Cardiac muscle cell (in vitro differentiated cells and primary cell): Measurements from ENCODE around the gene REELD1. TPM values are rescaled to one million over a fixed set of nuclear protein-coding genes. Genes with fewer than 3 reads are reported as not detected.

Experiments
- DNase-seq, 2 donors: peaks; one replicate each; pipeline versions ENCODE4 v3.0.0 to v3.0.0-alpha.2; 2010 to 2017; ENCODE audit warnings: low read depth in 1 of 2, low spot score in 1 of 2
- H3K27ac ChIP-seq: fragments of 200-600 bp; sonication (generic); 2 replicates; pipeline ENCODE4 v1.5.1; 2016
- H3K27me3 ChIP-seq: fragments of 200-600 bp; sonication (generic); 2 replicates; pipeline ENCODE4 v1.6.0; 2016; ENCODE audit warnings: control low read depth
- H3K36me3 ChIP-seq: fragments of 200-600 bp; sonication (generic); 2 replicates; pipeline ENCODE4 v1.5.1; 2016; ENCODE audit warnings: control low read depth
- H3K4me1 ChIP-seq: fragments of 200-600 bp; sonication (generic); 2 replicates; pipeline ENCODE4 v1.8.1; 2017; ENCODE audit warnings: low read depth, mild to moderate bottlenecking, mixed run types
- H3K4me3 ChIP-seq: fragments of 200-600 bp; sonication (generic); 2 replicates; pipeline ENCODE4 v1.5.1; 2016; ENCODE audit warnings: mild to moderate bottlenecking
- H3K9me3 ChIP-seq: fragments of 200-600 bp; sonication (generic); 2 replicates; pipeline ENCODE4 v1.5.1; 2017; ENCODE audit warnings: low read depth, mild to moderate bottlenecking, control low read depth
- polyA plus RNA-seq: library from polyadenylated mRNA; unstranded; fragments of >200 nt; fragmentation: Nextera tagmentation; extraction: Ambion mirVana; gene quantifications from 2 replicates; pipeline ENCODE4 v1.2.1, GENCODE V29; 2016
- total RNA-seq: library from RNA; depleted of rRNA; stranded (reverse); fragments of >200 nt; gene quantifications from 2 replicates; pipeline ENCODE4 v1.2.3, GENCODE V29; 2016
- TF ChIP-seq, protein P1 (sequence below): IDR thresholded peaks from 2 replicates; pipeline ENCODE4 v1.5.1; 2012; ENCODE audit warnings: low read depth, mild to moderate bottlenecking, low read length

The REELD1 gene
- total and polyA plus RNA-seq, 2 experiments from 2014 or later: not detected

- no peaks in the 10 kb centered on the region for H3K9me3 ChIP-seq
- no peak for DNase-seq
- TF ChIP-seq, protein P1, sequence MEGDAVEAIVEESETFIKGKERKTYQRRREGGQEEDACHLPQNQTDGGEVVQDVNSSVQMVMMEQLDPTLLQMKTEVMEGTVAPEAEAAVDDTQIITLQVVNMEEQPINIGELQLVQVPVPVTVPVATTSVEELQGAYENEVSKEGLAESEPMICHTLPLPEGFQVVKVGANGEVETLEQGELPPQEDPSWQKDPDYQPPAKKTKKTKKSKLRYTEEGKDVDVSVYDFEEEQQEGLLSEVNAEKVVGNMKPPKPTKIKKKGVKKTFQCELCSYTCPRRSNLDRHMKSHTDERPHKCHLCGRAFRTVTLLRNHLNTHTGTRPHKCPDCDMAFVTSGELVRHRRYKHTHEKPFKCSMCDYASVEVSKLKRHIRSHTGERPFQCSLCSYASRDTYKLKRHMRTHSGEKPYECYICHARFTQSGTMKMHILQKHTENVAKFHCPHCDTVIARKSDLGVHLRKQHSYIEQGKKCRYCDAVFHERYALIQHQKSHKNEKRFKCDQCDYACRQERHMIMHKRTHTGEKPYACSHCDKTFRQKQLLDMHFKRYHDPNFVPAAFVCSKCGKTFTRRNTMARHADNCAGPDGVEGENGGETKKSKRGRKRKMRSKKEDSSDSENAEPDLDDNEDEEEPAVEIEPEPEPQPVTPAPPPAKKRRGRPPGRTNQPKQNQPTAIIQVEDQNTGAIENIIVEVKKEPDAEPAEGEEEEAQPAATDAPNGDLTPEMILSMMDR: no peak
- no peak overlapping the region for H3K27ac ChIP-seq
- H3K27me3 ChIP-seq: no peaks in the 10 kb centered on the region
- no peaks in the 10 kb centered on the region for H3K4me1 ChIP-seq
- H3K4me3 ChIP-seq: no peak overlapping the region
- H3K36me3 ChIP-seq: no peaks in the 10 kb centered on the region
These were observed 11.7 kb upstream of the REELD1 start for GRCh38 chr4:146202665-146203064.

- H3K9me3 ChIP-seq: no peaks in the 10 kb centered on the region
- H3K27ac ChIP-seq: no peak overlapping the region
- peaks cover 3% of the 10 kb centered on the region for H3K27me3 ChIP-seq
- H3K4me1 ChIP-seq: no peaks in the 10 kb centered on the region
- DNase-seq: no peak
- no peak overlapping the region for H3K4me3 ChIP-seq
- TF ChIP-seq, protein P1: no peak
- H3K36me3 ChIP-seq: no peaks in the 10 kb centered on the region
These were observed 6.9 kb upstream of the REELD1 start for GRCh38 chr4:146207410-146207809.

DNA sequence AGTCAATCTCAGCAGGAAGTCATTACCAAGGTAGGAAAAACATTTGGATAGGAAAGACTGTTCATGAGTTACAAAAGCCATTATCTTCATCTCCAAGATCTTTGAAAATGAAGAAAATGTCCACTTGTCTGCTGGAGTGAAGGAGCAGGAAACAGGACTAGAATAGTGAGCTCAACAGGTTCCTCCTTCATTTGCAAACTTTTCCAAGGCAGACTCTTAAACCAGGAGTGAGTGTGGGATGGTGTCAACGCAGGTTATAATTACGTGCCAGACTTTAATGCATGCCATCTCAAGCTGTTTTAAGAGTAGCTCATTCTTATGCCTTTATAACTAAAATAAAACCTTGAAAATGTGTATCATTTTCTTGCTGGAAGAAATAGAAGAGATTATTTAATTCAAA is 3.4 kb upstream of the REELD1 start:
- no peaks in the 10 kb centered on the region for H3K4me1 ChIP-seq
- H3K27ac ChIP-seq: no peak overlapping the region
- H3K9me3 ChIP-seq: no peaks in the 10 kb centered on the region
- no peak for DNase-seq
- H3K36me3 ChIP-seq: no peaks in the 10 kb centered on the region
- peaks cover 3% of the 10 kb centered on the region for H3K27me3 ChIP-seq
- TF ChIP-seq, protein P1: no peak
- H3K4me3 ChIP-seq: no peak overlapping the region

DNA sequence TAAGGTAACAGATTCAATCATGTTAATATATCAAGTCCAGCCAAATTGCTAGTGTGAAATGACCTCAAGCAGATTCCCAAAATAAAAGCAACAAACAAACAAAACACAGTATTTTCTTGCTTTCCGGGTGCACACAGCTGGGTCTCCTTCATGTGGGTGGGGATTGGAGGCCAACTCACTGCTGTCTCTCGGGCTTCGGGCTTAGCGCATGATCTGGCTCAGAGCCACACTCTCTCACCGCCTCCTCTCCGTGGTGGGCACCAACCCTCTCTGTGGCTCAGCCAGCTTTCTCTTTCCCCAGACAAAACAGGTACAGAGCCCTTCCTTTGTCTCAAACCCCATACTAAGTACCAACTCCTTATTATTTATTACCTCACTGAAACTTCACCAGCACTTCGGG is 2.9 kb upstream of the REELD1 start:
- Histone ChIP-seq H3K27ac (no peak overlapping the region), H3K27me3 (peaks cover 3% of the 10 kb centered on the region), H3K9me3 (no peaks in the 10 kb centered on the region), H3K36me3 (no peaks in the 10 kb centered on the region), H3K4me3 (no peak overlapping the region), H3K4me1 (no peaks in the 10 kb centered on the region)
- DNase-seq: no peak
- TF ChIP-seq, protein P1: no peak

DNA sequence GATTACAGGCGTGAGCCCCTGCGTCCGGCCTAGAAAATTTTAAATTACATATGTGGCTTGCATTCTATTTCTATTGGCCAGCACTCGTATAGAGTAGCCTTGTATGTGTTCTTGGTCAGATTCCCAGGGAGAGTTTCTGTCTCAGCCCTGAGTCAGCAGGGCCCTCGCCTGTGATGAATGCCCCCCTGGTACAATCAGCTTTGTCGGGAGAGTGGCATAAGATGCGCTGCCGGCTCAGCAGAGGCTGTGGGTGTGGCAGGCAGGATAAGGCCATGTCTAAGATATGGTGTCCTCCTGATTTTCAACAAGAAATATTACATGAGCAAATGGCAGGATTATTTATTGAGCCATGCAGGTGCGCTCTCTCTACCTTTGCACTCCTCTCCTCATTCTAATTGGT is 1.6 kb upstream of the REELD1 start:
- no peaks in the 10 kb centered on the region for H3K36me3 ChIP-seq
- TF ChIP-seq, protein P1: no peak
- DNase-seq: no peak
- H3K4me3 ChIP-seq: no peak overlapping the region
- H3K9me3 ChIP-seq: no peaks in the 10 kb centered on the region
- H3K27ac ChIP-seq: no peak overlapping the region
- peaks cover 3% of the 10 kb centered on the region for H3K27me3 ChIP-seq
- H3K4me1 ChIP-seq: no peaks in the 10 kb centered on the region

DNA sequence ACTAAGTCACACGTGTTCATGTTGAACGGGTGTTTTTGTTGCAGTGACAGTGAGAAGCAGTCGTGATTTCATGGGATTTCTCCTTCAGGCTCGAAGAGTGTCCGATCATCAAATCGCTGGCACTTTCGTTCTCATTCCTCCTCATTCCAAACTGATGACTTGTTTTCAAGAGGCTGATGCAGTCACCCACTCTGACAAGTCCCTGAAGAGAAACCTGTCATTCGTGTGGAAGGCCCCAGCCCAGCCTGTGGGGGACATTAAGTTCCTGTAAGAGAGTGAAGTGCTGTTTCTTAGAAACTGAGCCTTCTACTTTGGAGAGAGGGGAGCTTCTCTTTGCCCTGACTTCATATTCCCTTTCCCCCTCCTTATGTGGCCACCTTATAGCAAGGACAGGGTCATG is 8.0 kb downstream of the REELD1 start:
- TF ChIP-seq, protein P1: no peak
- H3K36me3 ChIP-seq: no peaks in the 10 kb centered on the region
- H3K4me1 ChIP-seq: no peaks in the 10 kb centered on the region
- H3K4me3 ChIP-seq: no peak overlapping the region
- H3K27ac ChIP-seq: no peak overlapping the region
- H3K9me3 ChIP-seq: no peaks in the 10 kb centered on the region
- H3K27me3 ChIP-seq: no peaks in the 10 kb centered on the region
- peak; percentile 23 to 48 for DNase-seq
